ENCODE measurements around the gene SAMM50.

SAMM50 gene

GRCh38 chr22:43971112-43971511, 15.9 kb downstream of the SAMM50 start:
- no peak for TF ChIP-seq NFIC (IDR thresholded peaks at IDR 0.05)
- no peak for TF ChIP-seq ZBTB7A (IDR thresholded peaks at IDR 0.05; ENCODE audit: low read depth)
- TF ChIP-seq EGR1 (IDR thresholded peaks at IDR 0.05), result no peak
- no peak for TF ChIP-seq CREB1 (IDR thresholded peaks at IDR 0.05; ENCODE audit: low read depth)
- no peak for TF ChIP-seq TAF1 (IDR thresholded peaks at IDR 0.05; ENCODE audit: low read depth)
- no peak for TF ChIP-seq RAD21 (IDR thresholded peaks at IDR 0.05; ENCODE audit: low read depth)
- TF ChIP-seq MAX (IDR thresholded peaks at IDR 0.05), result no peak
- TF ChIP-seq USF1 (IDR thresholded peaks at IDR 0.05), result no peak
- TF ChIP-seq EP300 (IDR thresholded peaks at IDR 0.05; ENCODE audit: borderline replicate concordance), result no peak
- no peak for TF ChIP-seq YY1 (IDR thresholded peaks at IDR 0.05; ENCODE audit: low read depth)
- TF ChIP-seq CEBPB (IDR thresholded peaks at IDR 0.05), result no peak
- TF ChIP-seq FOXM1 (IDR thresholded peaks at IDR 0.05; ENCODE audit: borderline replicate concordance, low read depth), result no peak
- no peak for TF ChIP-seq REST (IDR thresholded peaks at IDR 0.05; ENCODE audit: low read depth)
- no peak for TF ChIP-seq TEAD4 (IDR thresholded peaks at IDR 0.05)
- TF ChIP-seq TCF12 (IDR thresholded peaks at IDR 0.05; ENCODE audit: low read depth), result no peak

- TF ChIP-seq NFIC (IDR thresholded peaks at IDR 0.05) (no peak), ZBTB7A (IDR thresholded peaks at IDR 0.05; ENCODE audit: low read depth) (no peak), RAD21 (IDR thresholded peaks at IDR 0.05; ENCODE audit: low read depth) (no peak), EP300 (IDR thresholded peaks at IDR 0.05; ENCODE audit: borderline replicate concordance) (no peak), USF1 (IDR thresholded peaks at IDR 0.05) (no peak), MAX (IDR thresholded peaks at IDR 0.05) (no peak), REST (IDR thresholded peaks at IDR 0.05; ENCODE audit: low read depth) (no peak), YY1 (IDR thresholded peaks at IDR 0.05; ENCODE audit: low read depth) (no peak), CREB1 (IDR thresholded peaks at IDR 0.05; ENCODE audit: low read depth) (no peak), CEBPB (IDR thresholded peaks at IDR 0.05) (no peak), FOXM1 (IDR thresholded peaks at IDR 0.05; ENCODE audit: borderline replicate concordance, low read depth) (no peak), TAF1 (IDR thresholded peaks at IDR 0.05; ENCODE audit: low read depth) (no peak), TEAD4 (IDR thresholded peaks at IDR 0.05) (no peak), EGR1 (IDR thresholded peaks at IDR 0.05) (no peak), TCF12 (IDR thresholded peaks at IDR 0.05; ENCODE audit: low read depth) (no peak)
Observed at GRCh38 chr22:43972931-43973462, 17.8 kb downstream of the SAMM50 start.

- no peak for TF ChIP-seq USF1 (IDR thresholded peaks at IDR 0.05)
- TF ChIP-seq TEAD4 (IDR thresholded peaks at IDR 0.05), result no peak
- TF ChIP-seq YY1 (IDR thresholded peaks at IDR 0.05; ENCODE audit: low read depth), result no peak
- no peak for TF ChIP-seq MAX (IDR thresholded peaks at IDR 0.05)
- TF ChIP-seq NFIC (IDR thresholded peaks at IDR 0.05), result no peak
- no peak for TF ChIP-seq TAF1 (IDR thresholded peaks at IDR 0.05; ENCODE audit: low read depth)
- no peak for TF ChIP-seq EP300 (IDR thresholded peaks at IDR 0.05; ENCODE audit: borderline replicate concordance)
Observed at GRCh38 chr22:43974028-43974545, 18.8 kb downstream of the SAMM50 start.

- no peak for TF ChIP-seq MAX (IDR thresholded peaks at IDR 0.05)
- TF ChIP-seq TCF12 (IDR thresholded peaks at IDR 0.05; ENCODE audit: low read depth), result no peak
- TF ChIP-seq FOXM1 (IDR thresholded peaks at IDR 0.05; ENCODE audit: borderline replicate concordance, low read depth), result no peak
- TF ChIP-seq RAD21 (IDR thresholded peaks at IDR 0.05; ENCODE audit: low read depth), result no peak
- no peak for TF ChIP-seq TAF1 (IDR thresholded peaks at IDR 0.05; ENCODE audit: low read depth)
- no peak for TF ChIP-seq CEBPB (IDR thresholded peaks at IDR 0.05)
- no peak for TF ChIP-seq NFIC (IDR thresholded peaks at IDR 0.05)
- no peak for TF ChIP-seq CREB1 (IDR thresholded peaks at IDR 0.05; ENCODE audit: low read depth)
- no peak for TF ChIP-seq EP300 (IDR thresholded peaks at IDR 0.05; ENCODE audit: borderline replicate concordance)
- no peak for TF ChIP-seq YY1 (IDR thresholded peaks at IDR 0.05; ENCODE audit: low read depth)
- no peak for TF ChIP-seq TEAD4 (IDR thresholded peaks at IDR 0.05)
- no peak for TF ChIP-seq EGR1 (IDR thresholded peaks at IDR 0.05)
- TF ChIP-seq USF1 (IDR thresholded peaks at IDR 0.05), result no peak
- TF ChIP-seq REST (IDR thresholded peaks at IDR 0.05; ENCODE audit: low read depth), result no peak
Observed at GRCh38 chr22:43975041-43975440, 19.8 kb downstream of the SAMM50 start.

Data from Ishikawa (cell line).